ENCODE data around the gene HMGN4.

DNA sequence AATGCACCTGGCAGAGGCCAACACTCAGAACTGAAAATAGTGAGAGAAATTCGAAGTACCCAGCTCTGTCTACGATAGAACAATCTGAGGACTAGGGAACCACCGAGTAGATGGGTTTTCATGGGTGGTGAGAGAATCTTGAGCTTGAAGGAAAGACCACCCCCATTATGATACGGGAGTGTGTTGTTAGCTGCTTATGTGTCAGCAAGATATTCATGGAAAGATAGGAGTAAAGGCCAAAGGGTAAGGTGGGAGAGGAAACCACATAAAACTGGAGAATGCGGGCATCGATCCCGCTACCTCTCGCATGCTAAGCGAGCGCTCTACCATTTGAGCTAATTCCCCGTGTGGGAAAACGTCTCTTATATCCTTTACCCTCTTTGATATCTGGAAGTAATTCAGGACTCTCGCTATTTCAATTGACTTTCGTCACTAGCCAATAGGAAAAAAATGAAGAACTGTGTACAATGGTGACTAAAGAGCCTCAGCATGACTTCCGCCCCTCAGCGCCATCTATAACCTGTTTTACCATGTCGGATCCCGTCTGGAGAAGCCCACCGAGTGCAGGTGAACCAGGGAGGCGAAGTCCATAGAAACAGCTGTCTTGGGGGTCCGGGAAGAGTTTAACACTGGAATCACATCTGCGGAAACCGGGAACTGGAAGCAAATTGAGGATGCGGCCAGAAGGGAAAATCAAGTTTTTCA is 33.6 kb downstream of the HMGN4 start:
- TF ChIP-seq CTCF (IDR thresholded peaks at IDR 0.05), result no peak
- no peak for TF ChIP-seq POLR2A (IDR thresholded peaks at IDR 0.05)

Measured in breast epithelium (tissue), 3 donors.